Activated T-helper 9 cell treated with anti-CD3 and anti-CD28 coated beads, Interleukin-2, amount 50 U/mL, for 16 hours (primary cell): ENCODE measurements around the gene GOT1.

Experiments
- DNase-seq: peaks from one replicate; pipeline ENCODE4 v3.0.0-alpha.2; 2020; ENCODE audit warnings: low read depth

Gene GOT1

GRCh38 chr10:99395750-99396445 lies 34.5 kb downstream of the GOT1 start:
- DNase-seq, result no peak

GRCh38 chr10:99394761-99395386 lies 35.5 kb downstream of the GOT1 start:
- no peak for DNase-seq

GRCh38 chr10:99394256-99394655 lies 36.2 kb downstream of the GOT1 start:
- DNase-seq, result no peak

- DNase-seq, result no peak
Observed at GRCh38 chr10:99393683-99394082, 36.7 kb downstream of the GOT1 start.

- DNase-seq, result no peak
Observed at GRCh38 chr10:99393036-99393435, 37.4 kb downstream of the GOT1 start.

GRCh38 chr10:99391346-99391745 lies 39.1 kb downstream of the GOT1 start:
- no peak for DNase-seq

GRCh38 chr10:99389729-99390480 lies 40.5 kb downstream of the GOT1 start:
- no peak for DNase-seq

- DNase-seq, result no peak
Observed at GRCh38 chr10:99387541-99387940, 42.9 kb downstream of the GOT1 start.

GRCh38 chr10:99387071-99387470 lies 43.4 kb downstream of the GOT1 start:
- DNase-seq, result no peak

- no peak for DNase-seq
Observed at GRCh38 chr10:99382176-99382575, 48.2 kb downstream of the GOT1 start.

GRCh38 chr10:99375426-99375825 lies 55.0 kb downstream of the GOT1 start:
- DNase-seq, result no peak

- DNase-seq, result no peak
Observed at GRCh38 chr10:99374972-99375371, 55.5 kb downstream of the GOT1 start.

- DNase-seq, result no peak
Observed at GRCh38 chr10:99374526-99374925, 55.9 kb downstream of the GOT1 start.

- DNase-seq, result no peak
Observed at GRCh38 chr10:99372546-99373271, 57.7 kb downstream of the GOT1 start.

- DNase-seq, result no peak
Observed at GRCh38 chr10:99370993-99371392, 59.4 kb downstream of the GOT1 start.

- DNase-seq, result no peak
Observed at GRCh38 chr10:99369551-99369950, 60.9 kb downstream of the GOT1 start.

GRCh38 chr10:99369126-99369525 lies 61.3 kb downstream of the GOT1 start:
- DNase-seq, result no peak

- no peak for DNase-seq
Observed at GRCh38 chr10:99368646-99369045, 61.8 kb downstream of the GOT1 start.

GRCh38 chr10:99366666-99367065 lies 63.8 kb downstream of the GOT1 start:
- DNase-seq, result no peak

- DNase-seq, result no peak
Observed at GRCh38 chr10:99365736-99366135, 64.7 kb downstream of the GOT1 start.

GRCh38 chr10:99365311-99365710 lies 65.1 kb downstream of the GOT1 start:
- DNase-seq, result no peak

GRCh38 chr10:99364125-99364524 lies 66.3 kb downstream of the GOT1 start:
- DNase-seq, result no peak

- DNase-seq, result no peak
Observed at GRCh38 chr10:99360934-99361333, 69.5 kb downstream of the GOT1 start.
